ENCODE measurements around the gene ZC3H14.

DNA sequence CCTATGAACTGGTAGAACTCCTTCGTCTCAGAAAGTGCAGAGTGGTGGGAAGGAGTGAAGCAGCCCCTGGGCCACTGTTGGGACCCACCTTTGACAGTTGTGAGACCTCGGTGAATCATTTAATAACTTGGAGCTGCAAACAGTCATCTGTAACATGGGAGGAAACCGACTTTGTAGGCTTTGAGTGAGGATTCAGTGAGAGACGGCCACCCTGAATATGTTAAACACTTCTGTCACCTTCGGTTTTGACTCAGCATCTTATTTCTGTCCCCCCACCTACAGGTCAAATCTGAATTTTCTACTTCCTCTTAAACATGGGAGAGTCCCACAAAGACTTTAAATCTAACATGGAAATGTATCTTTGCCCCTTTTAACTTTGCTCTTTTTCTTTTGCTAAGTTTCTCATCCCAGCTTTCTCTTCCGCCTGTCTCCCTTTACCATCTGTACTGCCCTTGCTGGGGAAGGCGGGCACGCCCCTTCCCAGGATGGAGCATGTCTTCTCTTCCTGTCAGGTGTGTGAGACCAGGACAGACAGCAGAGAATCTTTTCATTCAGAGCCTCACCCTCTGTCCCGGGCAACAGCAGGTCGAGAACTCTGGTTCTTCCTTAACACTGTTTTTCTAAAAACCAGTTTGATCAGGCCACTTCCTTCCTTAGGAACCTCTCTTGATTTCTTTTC, 37.1 kb downstream of the ZC3H14 start:
- no peak for TF ChIP-seq CTCF (IDR thresholded peaks at IDR 0.05 in 4 of 5, conservative IDR thresholded peaks at IDR 0.05 in 1 of 5)
- TF ChIP-seq POLR2A (IDR thresholded peaks at IDR 0.05): no peak
